GM21447 (cell line): Measurements from ENCODE around the gene PHF21B.

ENCODE experiments used
- ATAC-seq: cut with Tn5 transposase; IDR thresholded peaks from one replicate; pipeline ENCODE4 v1.9.1; 2021; ENCODE audit not compliant: unreplicated experiment

PHF21B gene

DNA sequence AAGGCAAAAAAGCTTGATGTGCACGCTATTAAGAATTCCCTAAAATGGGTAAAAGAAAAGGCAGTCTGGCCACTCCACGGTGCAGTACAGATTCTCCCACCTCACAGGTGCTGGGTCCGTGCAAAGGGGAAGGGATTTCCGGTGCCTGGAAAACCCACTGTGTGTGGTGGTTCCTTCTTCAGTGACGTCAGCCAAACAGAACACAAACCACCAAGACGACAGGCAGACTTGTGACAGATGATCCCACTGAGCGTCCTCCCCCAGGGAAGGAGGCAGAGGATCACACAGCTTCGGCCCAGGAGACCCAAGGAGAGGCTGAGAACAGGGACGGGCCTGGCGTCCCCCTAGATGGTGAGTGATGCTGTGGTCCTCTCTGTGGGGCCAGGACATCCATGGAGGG lies 18.6 kb downstream of the PHF21B start:
- ATAC-seq, result no peak

DNA sequence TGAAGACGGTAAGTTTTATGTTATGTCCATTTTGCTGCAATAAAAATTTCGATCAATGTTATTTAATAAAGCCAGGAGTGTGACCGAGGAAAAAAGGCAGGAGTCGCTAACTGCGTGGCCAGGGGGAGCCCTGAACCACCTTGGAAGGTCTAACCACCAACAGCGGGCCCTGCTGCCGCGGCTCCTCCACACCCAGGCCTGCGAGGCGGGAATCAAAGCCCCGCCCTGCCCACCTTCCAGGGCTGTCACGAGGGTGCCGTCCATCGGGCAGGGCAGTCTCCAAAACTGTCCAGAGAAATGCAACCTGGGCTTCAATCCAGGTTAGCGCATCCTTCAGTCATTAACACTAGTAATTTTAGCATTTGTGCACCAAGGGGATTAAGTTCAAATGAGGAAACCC lies 19.0 kb downstream of the PHF21B start:
- ATAC-seq, result no peak

- no peak for ATAC-seq
Measured at GRCh38 chr22:44990328-44990727, 19.5 kb downstream of the PHF21B start.

DNA sequence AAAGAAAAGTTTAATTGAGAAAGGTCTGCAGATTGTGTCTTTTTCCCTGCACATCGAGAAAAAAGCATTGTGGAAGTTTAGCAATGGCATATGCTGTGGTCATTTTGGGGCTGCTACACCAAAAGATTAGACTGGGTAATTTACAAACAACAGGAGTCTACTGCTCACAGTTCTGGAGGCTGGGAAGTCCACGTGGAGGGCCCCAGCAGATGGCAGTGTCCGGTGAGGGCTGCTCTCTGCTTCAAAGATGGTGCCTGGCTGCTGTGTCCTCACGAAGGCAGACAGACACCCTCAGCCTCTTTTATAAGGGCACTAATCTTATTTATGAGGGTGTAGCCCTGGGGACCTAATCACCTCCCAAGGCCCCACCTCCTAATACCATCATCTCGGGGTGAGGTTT lies 21.1 kb downstream of the PHF21B start:
- no peak for ATAC-seq

- ATAC-seq, result no peak
Measured at GRCh38 chr22:44986926-44987325, 22.9 kb downstream of the PHF21B start.

DNA sequence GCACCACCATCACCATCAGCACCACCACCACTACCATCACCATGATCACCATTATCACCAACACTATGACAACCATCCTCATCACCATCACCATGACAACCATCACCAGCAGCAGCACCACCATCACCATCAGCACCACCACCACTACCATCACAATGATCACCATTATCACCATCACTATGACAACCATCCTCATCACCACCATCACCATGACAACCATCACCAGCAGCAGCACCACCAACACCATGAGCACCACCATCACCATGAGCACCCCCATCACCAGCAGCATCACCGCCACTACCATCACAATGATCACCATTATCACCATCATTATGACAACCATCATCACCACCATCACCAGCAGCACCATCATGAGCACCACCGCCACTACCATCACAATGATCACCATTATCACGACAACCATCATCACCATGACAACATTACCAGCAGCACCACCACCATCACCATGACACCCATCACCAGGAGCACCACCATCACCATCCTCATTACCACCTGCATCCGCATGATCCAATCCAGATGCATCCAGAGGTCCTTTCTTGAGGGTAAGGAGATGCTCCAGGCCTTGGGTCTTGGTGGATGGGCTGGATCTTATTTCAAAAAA lies 23.8 kb downstream of the PHF21B start:
- ATAC-seq, result no peak

GRCh38 chr22:44983878-44984482 lies 25.8 kb downstream of the PHF21B start:
- ATAC-seq, result no peak

GRCh38 chr22:44982445-44982844 lies 27.4 kb downstream of the PHF21B start:
- no peak for ATAC-seq

GRCh38 chr22:44981857-44982256 lies 27.9 kb downstream of the PHF21B start:
- no peak for ATAC-seq

DNA sequence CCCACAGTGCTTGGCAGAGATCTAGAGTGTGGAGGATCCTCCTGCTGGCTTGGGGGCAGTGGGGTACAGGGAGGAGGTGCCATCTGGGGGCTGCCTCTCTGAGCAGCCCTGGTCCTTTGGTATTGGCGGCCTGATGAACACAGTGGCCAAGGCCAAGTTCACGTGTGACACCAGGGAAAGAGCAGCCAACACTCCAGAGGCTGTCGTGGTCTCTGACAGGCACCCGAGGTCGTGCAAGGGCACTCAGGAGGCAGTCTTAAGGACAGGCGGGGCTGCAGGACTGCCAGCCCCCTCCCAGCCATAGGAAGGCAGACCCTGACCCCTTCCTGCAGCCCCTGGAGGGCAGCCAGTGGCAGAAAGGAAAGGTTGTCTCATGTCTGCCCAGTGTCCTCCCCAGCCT lies 30.7 kb downstream of the PHF21B start:
- ATAC-seq, result no peak

DNA sequence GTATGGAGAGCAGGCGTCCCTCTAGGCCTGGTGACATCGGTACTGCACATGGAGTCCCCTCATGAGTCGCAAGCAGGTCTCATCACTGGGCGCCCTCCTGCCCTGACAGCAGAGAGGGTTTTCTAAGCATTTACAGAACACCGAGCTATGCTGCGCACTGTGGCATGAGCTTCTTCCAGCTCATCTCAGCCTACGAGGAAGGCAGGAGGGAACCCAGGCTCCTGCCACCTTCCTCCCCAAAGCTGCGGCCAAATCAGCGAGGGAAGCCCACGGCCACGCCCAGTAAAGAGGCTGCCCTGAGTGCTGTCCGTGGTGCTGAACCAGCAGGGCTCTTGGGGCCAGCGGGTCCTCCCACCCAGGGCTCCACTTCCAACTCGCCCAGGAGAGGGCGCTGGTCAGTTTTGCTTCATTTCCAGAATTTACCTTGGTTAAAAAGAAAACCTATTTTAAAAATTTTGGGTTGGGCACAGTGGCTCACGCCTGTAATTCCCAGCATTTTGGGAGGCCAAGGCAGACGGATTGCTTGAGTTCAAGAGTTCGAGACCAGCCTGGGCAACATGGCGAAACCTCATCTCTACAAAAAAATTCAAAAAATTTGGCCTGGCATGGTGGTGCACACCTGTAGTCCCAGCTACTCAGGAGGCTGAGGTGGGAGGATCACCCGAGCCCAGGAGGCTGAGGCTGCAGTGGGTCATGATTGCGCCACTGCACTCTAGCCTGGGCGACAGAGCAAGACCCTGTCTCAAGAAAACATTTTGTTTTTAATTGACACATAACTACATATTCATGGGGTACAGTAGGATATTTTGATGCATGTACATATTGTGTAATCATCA lies 34.2 kb downstream of the PHF21B start:
- no peak for ATAC-seq

DNA sequence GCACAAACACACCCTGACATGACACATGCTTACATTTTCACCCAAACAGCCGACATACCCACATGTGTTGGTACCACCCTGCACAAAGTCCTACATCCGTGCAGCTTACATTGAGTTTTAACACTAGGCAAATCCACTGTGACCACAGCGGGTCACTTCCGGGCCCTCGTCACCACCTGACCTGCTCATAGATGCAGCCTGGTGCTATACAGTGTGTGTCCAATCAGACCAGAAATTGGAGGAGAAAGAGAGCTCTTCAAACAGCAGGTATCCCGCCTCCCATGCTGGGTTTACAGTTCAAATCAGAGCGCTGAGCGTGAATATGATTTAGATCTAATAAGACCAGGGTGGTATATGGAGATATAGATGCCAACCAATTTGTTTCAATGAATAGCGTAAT lies 35.4 kb downstream of the PHF21B start:
- no peak for ATAC-seq

DNA sequence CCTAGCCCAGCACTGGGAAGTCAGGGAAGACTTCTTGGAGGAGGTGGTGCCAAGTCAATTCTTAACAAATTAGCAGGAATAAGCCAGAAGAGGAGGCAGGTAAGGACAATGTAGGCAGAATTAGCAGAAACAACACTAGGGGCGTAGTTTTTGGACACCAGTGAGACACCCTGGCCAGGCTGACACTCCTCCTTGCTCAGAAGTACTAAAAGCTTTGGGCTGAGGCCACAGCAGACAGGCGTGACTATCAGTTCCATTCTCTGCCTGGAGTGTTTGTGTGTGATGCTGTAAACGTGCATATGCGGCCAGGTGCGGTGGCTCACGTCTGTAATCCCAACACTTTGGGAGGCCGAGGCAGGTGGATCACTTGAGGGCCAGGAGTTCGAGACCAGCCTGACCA lies 36.0 kb downstream of the PHF21B start:
- ATAC-seq, result no peak

- ATAC-seq, result no peak
Measured at GRCh38 chr22:44972363-44973083, 37.3 kb downstream of the PHF21B start.

GRCh38 chr22:44971651-44972362 lies 38.0 kb downstream of the PHF21B start:
- ATAC-seq, result no peak

DNA sequence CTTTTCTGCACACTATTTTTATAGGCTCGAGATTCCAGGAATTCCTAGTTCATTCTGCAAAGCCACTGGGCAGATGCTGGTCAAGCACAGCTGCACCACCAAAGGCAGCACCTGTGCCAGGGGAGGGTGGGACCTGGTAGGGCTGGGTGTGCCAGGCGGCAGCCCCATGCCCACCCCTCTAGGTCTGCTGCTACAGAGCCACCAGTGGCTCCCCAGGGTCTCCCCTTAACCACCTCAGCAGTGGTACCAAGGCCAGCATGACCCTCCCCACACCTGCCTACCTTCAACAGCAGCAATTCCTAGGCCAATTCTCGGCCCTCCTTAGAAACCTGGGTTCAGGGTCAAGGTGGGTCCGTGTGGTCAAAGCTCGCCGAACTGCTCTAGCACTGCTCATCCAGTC lies 39.5 kb downstream of the PHF21B start:
- ATAC-seq, result no peak

DNA sequence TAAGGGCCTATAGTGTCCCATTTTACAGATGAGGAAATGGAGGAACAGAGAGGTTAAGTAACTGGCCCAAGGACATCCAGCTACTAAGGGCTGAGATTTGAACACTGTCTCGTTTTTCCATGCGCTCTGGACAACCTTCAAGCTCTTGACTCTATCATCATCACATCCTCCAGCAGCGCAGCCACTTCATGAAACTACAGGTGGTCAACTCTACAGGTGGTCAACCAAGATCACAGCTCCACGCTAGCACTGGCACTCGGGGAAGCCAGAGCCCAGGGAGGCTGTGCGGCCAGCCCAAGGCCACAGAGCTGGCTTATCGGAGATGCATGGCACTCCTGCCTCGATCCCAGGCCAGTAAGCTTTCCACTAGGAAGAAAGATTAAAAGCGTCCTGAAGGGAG lies 40.0 kb downstream of the PHF21B start:
- ATAC-seq, result no peak

- ATAC-seq, result no peak
Measured at GRCh38 chr22:44968736-44969135, 41.1 kb downstream of the PHF21B start.

DNA sequence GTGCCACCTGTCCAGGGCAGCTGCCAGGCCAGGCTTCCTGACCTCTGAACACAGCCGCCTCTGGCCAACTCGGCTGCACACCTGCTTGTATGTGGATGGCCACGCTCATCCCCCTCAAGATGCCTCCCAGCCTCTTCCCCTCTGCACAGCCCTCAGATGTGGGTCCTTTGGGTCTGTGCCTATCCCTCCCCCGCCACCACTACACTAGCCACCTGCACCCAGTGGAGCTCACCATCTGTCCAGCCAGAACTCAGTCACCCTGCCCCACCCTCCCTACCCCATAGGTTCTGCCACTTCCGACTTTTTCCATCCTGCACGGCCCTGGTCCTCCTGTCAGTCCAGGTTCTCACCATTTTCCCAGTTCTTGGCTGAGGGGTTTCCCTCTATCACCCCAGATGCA lies 44.6 kb downstream of the PHF21B start:
- no peak for ATAC-seq

DNA sequence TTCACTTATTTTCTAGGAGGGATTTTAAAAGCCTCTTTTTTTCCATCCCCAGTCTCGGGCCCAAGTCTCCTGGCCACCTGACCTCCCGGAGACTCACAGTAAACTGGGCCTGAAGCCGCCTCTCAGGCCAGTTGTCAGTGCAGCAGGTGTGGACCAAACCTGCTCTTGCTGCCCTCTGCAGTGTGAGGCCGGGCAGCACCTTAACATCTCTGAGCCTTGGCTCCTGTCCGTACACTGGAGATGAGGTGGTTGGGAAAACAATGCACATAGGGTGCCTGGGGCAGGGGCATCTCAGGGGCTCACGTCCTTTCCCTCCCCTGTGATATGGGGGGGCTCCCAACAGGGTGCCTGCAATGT lies 45.1 kb downstream of the PHF21B start:
- no peak for ATAC-seq
